ENCODE data around the gene THYN1.

DNA sequence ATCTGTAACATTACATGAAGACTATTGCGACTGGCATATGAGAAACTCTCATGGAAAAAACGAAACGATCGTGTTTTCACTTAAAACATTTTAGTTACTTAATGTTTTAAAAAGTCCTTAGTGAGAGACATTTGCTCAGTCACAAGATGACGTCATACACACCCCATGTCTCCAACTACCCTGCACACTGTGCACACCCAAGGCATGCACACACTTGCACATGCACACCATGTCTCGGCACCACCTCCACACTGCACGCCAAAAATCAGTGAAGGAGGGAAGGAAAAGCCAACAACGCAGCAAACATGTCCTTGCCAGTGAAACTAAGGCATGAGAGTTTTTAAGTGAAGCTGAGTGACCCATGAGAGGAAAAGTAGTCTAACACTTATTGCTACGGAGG, 47.4 kb downstream of the THYN1 start:
- TF ChIP-seq CTCF (IDR thresholded peaks at IDR 0.05) (no peak), ZFX (IDR thresholded peaks at IDR 0.05; ENCODE audit: borderline replicate concordance) (no peak)

Data from 22Rv1 (cell line).